HG03196 (cell line): ENCODE data around the gene CDH8.

Source experiments
- ATAC-seq: cut with Tn5 transposase; IDR thresholded peaks from one replicate; pipeline ENCODE4 v1.9.1; 2021; ENCODE audit not compliant: unreplicated experiment

Gene CDH8

DNA sequence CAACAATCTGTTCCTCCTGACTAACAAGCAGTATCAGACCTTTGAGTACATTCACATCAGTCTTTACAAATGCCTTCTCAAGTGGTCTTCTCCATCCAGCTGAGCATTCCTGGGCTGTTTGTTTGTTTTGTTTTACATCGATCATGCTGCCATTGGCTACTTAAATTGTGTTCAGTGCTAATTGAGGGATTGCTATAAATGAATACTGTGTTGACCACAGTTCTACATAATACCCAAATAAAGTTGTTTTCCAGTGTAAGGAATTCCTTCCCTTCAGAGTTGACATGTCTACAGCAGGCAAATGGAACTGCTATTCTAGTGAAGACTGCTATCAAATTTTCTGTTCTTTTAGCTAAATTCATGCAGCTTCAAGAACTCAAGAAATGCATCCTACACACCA lies 3.2 kb downstream of the CDH8 start:
- ATAC-seq, result no peak

GRCh38 chr16:62029947-62030346 lies 6.3 kb downstream of the CDH8 start:
- no peak for ATAC-seq

- no peak for ATAC-seq
Measured at GRCh38 chr16:62022688-62023087, 13.6 kb downstream of the CDH8 start.

- ATAC-seq, result no peak
Measured at GRCh38 chr16:62021161-62021581, 15.1 kb downstream of the CDH8 start.

GRCh38 chr16:62020681-62021080 lies 15.6 kb downstream of the CDH8 start:
- no peak for ATAC-seq

DNA sequence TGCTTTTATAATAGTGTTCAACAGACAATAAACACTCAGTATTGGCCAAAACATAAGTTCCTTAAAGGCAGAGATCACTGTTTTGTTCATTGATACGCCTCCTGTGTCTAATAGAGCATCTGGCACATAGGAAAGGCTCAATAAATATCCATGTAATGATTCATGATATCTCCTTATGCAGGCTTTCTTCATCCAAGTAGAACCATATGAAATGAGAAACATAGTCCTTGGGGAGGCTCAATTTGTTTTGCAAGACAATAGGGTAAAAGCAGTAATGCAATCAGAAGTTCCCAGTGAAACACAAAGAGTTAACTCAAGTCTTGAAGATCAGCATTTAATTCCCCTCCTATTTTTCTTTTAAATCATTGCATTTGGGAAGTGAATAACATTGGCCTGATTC lies 16.4 kb downstream of the CDH8 start:
- no peak for ATAC-seq

DNA sequence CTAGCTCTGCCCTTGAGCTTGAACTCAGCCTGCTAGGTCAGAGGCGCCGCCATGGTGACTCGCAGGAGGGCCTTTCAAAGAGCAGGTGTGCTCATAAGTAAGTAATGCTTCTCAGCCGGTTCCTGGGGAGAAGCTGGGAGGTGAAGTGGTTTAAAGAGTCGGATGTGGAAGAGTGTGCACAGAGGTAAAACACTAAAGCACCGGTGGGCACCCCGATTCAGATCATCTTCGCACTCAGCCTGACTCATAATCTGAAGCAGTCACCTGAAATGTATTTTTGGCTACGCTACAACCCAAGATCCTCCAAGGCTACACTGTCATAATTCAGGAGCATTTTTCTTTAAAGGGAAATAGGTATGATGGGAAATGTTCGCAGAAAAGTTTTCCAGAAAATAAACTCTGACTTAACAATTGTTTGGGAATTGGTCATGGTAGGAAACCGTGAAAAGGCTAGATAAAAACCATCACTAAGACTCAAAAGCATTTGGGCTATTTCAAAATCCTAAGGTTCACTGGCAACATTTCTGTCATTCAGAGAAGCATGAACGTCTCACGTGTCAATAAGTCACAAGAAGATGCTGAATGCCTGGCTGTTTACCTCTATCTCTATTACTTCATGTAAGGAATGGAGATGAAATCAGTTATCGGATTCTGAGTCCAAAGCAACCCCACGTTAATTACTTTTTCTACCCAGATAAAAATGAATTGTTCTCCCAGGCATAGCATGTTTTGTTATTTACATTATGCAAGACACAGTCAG lies 17.8 kb downstream of the CDH8 start:
- ATAC-seq, result no peak

DNA sequence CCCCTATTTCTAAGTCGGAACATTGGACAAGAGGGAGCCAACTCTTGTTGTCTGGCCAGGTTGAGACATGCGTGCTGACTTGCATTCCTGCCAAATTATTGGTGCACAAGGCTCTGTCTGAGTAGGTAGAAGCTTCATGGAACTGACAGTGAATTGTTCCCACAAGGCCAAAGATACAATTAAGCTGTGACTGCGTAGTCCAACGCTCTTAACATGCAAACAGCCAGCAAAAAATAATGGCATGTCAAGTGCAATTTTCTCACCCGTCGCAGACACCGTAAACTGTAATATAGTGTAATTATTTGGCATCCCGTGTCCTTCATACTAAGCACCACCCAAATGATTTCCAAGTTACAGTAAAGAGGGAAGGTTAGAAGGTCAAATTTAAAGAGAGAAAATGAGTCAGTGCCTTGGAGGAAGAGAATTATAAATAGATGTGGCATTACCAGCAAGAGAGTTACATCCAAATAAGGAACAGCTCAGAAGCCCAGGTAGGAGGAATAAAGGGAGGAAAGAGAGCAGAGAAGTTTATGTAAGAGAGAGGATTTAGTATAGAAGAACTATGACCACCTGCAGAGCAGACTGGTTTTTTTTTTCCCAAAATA lies 21.8 kb downstream of the CDH8 start:
- no peak for ATAC-seq

DNA sequence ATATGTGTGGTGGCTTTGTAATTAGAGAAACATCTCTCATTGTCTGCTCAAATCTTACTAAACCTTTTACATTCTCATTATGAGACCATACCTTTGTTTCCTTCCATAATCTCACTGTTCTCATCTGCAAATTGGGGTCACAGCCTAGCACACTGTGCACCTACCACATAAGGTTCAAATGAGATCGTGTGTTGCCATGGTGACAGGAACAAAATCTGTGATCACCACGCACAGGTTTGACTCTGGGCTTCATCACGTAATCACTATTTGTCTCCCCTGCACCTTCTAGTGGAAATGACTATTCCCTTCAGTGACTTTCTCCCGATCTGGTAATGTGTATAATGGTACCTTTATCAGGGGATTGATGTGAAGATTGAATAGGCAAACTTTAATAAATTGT lies 26.1 kb downstream of the CDH8 start:
- ATAC-seq, result no peak

- no peak for ATAC-seq
Measured at GRCh38 chr16:61998460-61998859, 37.8 kb downstream of the CDH8 start.

GRCh38 chr16:61993108-61993507 lies 43.1 kb downstream of the CDH8 start:
- ATAC-seq, result no peak

DNA sequence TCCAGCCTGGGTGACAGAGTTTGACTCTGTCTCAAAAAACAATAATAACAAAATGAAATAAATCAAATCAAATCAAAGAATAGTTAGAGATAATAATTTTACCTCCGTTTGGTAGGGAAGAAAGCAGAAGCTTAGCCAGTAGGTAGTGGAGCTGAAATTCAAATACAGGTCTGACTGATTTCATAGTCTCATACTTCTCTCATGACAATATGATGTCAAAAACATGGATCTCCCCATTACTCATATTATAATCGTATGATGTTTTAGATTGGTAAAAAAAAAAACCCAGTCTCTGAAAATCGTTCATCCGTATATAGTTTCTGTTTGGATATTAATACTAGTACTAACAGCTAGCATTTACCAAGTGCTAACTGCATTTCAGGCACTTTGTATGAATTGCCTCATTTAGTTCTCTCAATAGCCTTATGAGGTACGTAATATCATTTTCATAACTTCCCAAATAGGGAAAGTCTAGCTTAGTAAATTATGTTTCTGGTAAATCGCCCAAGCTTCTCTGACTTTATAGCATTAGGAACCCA lies 48.7 kb downstream of the CDH8 start:
- ATAC-seq, result no peak

DNA sequence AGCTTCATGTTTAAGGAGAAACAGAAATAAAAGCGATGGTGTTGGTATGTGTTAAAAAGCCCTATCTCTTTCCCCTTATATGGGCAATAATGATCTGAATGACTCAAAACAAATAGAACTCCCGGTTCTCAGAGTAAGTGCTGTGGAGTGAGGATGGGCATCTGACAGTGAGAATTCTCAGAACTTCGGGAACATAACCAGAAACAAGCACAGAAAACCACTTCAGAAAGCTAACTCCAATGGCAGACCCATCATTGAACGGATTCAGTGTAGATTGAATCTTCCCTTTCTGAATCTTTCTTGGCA lies 67.2 kb downstream of the CDH8 start:
- no peak for ATAC-seq

GRCh38 chr16:61968242-61969076 lies 67.8 kb downstream of the CDH8 start:
- ATAC-seq, result no peak

- ATAC-seq, result no peak
Measured at GRCh38 chr16:61957075-61957855, 79.0 kb downstream of the CDH8 start.

DNA sequence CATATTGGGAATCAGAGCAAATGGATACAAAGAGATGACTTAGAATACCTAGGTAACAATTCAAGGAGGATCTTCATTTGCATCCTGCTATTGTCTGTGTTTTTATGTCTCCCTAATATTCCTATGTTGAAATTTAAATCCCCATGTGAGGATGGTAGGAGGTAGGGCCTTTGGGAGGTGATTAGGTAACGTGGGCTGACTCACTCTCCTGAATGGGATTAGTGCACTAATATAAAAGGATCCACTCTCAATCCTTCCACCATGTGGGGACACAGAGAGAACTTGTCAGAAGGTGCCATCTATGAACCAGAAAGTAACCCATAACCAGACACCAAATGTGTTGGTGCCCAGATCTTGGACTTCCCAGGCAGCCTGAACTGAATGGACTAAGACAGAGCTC lies 83.4 kb downstream of the CDH8 start:
- ATAC-seq, result no peak

GRCh38 chr16:61948414-61948813 lies 87.8 kb downstream of the CDH8 start:
- no peak for ATAC-seq

- ATAC-seq, result no peak
Measured at GRCh38 chr16:61946019-61946418, 90.2 kb downstream of the CDH8 start.

DNA sequence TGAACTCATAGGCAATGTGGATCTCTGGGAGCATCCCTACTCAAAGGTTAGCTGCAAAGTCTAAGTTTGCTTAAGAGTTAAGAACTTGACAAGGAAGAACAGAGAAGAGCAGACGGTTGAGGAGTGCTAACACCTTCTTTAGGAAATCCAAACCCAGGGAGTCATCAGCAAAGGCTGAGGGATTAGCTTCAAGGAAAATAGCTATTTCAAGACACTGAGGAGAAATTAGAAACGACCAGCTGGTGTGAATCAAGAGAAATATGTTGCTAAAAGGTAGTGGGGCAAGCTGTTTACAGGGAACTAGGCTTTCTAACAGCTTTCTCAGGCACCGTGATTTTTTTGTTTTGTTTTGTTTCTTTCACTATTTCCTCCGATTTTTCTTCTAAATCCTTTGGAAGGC lies 90.7 kb downstream of the CDH8 start:
- no peak for ATAC-seq

DNA sequence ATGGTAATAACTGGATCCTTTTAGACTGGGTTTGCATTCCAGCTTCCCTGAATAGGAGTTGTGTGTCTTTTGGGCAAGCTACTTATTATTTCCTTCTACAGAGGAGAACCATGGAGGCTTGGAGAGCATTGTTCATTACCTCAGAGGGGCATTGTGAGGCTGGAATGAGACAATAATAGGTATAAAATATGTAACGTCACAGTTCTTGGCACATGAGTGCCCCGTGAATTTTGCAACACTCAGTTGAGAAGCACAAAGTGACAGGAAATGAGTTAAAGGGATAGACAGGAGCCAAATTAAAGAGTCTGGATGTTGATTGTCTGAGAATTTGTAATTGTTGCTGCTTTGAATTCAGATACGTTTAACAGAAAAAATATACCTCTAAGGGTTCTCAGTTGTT lies 92.2 kb downstream of the CDH8 start:
- no peak for ATAC-seq

GRCh38 chr16:61940611-61941010 lies 95.6 kb downstream of the CDH8 start:
- ATAC-seq, result no peak
